Osteoblast (primary cell): ENCODE measurements around the gene PARPBP. TPM values are rescaled to one million over a fixed set of nuclear protein-coding genes. Genes with fewer than 3 reads are reported as not detected.

Source experiments
- DNase-seq: peaks from one replicate; pipeline ENCODE4 v3.0.0; 2011; ENCODE audit warnings: low spot score, mixed read lengths; ENCODE audit not compliant: insufficient read length; ENCODE audit errors: missing footprints
- H2AFZ ChIP-seq: 2 replicates; pipeline ENCODE4 v1.6.0; 2011; ENCODE audit warnings: mild to moderate bottlenecking, low read length
- H3K27ac ChIP-seq: 2 replicates; pipeline ENCODE4 v1.5.1; 2011; ENCODE audit warnings: mild to moderate bottlenecking, low read depth, low read length, moderate library complexity
- H3K27me3 ChIP-seq: 2 replicates; pipeline ENCODE4 v1.6.0; 2012; ENCODE audit warnings: mild to moderate bottlenecking, control low read depth, inconsistent platforms, low read length, moderate library complexity; ENCODE audit not compliant: insufficient read depth
- H3K36me3 ChIP-seq: 2 replicates; pipeline ENCODE4 v1.5.1; 2011; ENCODE audit warnings: mild to moderate bottlenecking, low read length, control low read depth, moderate library complexity; ENCODE audit not compliant: insufficient read depth
- H3K4me1 ChIP-seq: 2 replicates; pipeline ENCODE4 v1.5.1; 2011; ENCODE audit warnings: mild to moderate bottlenecking, low read length, control low read depth, moderate library complexity; ENCODE audit not compliant: insufficient read depth
- H3K4me2 ChIP-seq: 2 replicates; pipeline ENCODE4 v1.6.0; 2011; ENCODE audit warnings: mild to moderate bottlenecking, low read length; ENCODE audit not compliant: insufficient read depth
- H3K4me3 ChIP-seq: fragments of 200-600 bp; sonication (generic); 3 replicates; pipeline ENCODE4 v1.5.1; 2012; ENCODE audit warnings: mild to moderate bottlenecking, low read length, inconsistent platforms; ENCODE audit not compliant: insufficient read depth
- H3K79me2 ChIP-seq: 2 replicates; pipeline ENCODE4 v1.6.0; 2012; ENCODE audit warnings: mild to moderate bottlenecking, low read length, control low read depth, inconsistent platforms; ENCODE audit not compliant: insufficient read depth
- H3K9me3 ChIP-seq: 2 replicates; pipeline ENCODE4 v1.5.1; 2011; ENCODE audit warnings: low read depth, low read length, control low read depth
- H4K20me1 ChIP-seq: 2 replicates; pipeline ENCODE4 v1.6.0; 2012; ENCODE audit warnings: mild to moderate bottlenecking, low read length, control low read depth; ENCODE audit not compliant: insufficient read depth
- total RNA-seq: library from RNA; depleted of rRNA; stranded (reverse); fragments of >200 nt; gene quantifications from 2 replicates; pipeline ENCODE4 v1.2.3, GENCODE V29; 2012
- TF ChIP-seq, protein P1 (sequence below): IDR thresholded peaks from 2 replicates; pipeline ENCODE4 v1.5.1; 2011; ENCODE audit warnings: mild to moderate bottlenecking, low read depth, low read length, moderate library complexity; ENCODE audit errors: extremely low read depth

Gene PARPBP
- total RNA-seq, 1 donor: 5.8 TPM

DNA sequence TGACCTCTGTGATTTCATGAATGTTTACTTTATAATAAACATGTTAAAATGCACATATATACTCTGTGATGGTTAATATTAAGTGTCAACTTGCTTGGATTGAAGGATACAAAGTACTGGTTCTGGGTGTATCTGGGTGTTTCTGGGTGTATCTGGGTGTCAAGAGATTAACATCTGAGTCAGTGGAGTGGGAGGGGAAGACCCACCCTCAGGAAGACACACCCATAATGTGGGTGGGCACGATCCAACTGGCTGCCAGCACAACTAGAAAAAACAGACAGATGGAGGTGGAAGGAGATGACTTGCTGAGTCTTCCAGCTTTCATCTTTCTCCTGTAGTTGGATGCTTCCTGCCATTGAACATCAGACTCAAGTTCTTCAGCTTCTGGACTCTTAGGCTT, 12.0 kb upstream of the PARPBP start:
- H4K20me1 ChIP-seq: no peaks in the 10 kb centered on the region
- no peak overlapping the region for H3K4me2 ChIP-seq
- no peak for DNase-seq
- peaks cover 42% of the 10 kb centered on the region for H3K36me3 ChIP-seq
- H2AFZ ChIP-seq: no peak overlapping the region
- H3K27me3 ChIP-seq: no peaks in the 10 kb centered on the region
- no peaks in the 10 kb centered on the region for H3K79me2 ChIP-seq
- H3K4me1 ChIP-seq: no peaks in the 10 kb centered on the region
- TF ChIP-seq, protein P1, sequence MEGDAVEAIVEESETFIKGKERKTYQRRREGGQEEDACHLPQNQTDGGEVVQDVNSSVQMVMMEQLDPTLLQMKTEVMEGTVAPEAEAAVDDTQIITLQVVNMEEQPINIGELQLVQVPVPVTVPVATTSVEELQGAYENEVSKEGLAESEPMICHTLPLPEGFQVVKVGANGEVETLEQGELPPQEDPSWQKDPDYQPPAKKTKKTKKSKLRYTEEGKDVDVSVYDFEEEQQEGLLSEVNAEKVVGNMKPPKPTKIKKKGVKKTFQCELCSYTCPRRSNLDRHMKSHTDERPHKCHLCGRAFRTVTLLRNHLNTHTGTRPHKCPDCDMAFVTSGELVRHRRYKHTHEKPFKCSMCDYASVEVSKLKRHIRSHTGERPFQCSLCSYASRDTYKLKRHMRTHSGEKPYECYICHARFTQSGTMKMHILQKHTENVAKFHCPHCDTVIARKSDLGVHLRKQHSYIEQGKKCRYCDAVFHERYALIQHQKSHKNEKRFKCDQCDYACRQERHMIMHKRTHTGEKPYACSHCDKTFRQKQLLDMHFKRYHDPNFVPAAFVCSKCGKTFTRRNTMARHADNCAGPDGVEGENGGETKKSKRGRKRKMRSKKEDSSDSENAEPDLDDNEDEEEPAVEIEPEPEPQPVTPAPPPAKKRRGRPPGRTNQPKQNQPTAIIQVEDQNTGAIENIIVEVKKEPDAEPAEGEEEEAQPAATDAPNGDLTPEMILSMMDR: no peak
- H3K27ac ChIP-seq: no peak overlapping the region
- no peaks in the 10 kb centered on the region for H3K9me3 ChIP-seq
- H3K4me3 ChIP-seq: no peak overlapping the region

GRCh38 chr12:102110782-102111181, 9.2 kb upstream of the PARPBP start:
- Histone ChIP-seq H2AFZ (no peak overlapping the region), H3K27me3 (no peaks in the 10 kb centered on the region), H4K20me1 (no peaks in the 10 kb centered on the region), H3K36me3 (peaks cover 33% of the 10 kb centered on the region), H3K27ac (no peak overlapping the region), H3K9me3 (no peaks in the 10 kb centered on the region), H3K4me2 (no peak overlapping the region), H3K4me1 (no peaks in the 10 kb centered on the region), H3K4me3 (no peak overlapping the region), H3K79me2 (no peaks in the 10 kb centered on the region)
- DNase-seq: no peak
- TF ChIP-seq, protein P1: no peak

DNA sequence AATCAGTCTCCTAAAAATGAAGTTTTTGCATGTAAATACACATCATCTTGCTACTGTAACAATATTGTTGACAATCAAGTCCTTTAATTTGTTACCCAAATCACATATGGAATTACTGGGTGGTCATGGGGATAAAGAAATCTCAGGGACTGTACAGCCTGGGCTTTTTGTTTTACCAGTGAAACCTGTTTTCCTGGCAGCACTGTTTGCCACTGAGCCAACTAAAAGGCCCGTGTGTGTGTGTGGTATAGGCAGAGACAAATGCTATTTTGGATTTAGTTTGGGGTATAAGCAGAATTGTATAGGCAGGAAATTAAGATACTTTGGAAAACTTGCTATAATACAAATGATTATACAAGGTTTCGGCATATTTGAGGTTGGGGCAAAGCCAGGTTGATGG, 5.8 kb upstream of the PARPBP start:
- H3K4me3 ChIP-seq: no peak overlapping the region
- no peaks in the 10 kb centered on the region for H3K9me3 ChIP-seq
- H4K20me1 ChIP-seq: no peaks in the 10 kb centered on the region
- no peak overlapping the region for H3K4me2 ChIP-seq
- no peak overlapping the region for H2AFZ ChIP-seq
- peaks cover 30% of the 10 kb centered on the region for H3K36me3 ChIP-seq
- TF ChIP-seq, protein P1: no peak
- H3K4me1 ChIP-seq: peaks cover 6% of the 10 kb centered on the region
- H3K79me2 ChIP-seq: peaks cover 3% of the 10 kb centered on the region
- H3K27me3 ChIP-seq: no peaks in the 10 kb centered on the region
- H3K27ac ChIP-seq: no peak overlapping the region
- DNase-seq: no peak

DNA sequence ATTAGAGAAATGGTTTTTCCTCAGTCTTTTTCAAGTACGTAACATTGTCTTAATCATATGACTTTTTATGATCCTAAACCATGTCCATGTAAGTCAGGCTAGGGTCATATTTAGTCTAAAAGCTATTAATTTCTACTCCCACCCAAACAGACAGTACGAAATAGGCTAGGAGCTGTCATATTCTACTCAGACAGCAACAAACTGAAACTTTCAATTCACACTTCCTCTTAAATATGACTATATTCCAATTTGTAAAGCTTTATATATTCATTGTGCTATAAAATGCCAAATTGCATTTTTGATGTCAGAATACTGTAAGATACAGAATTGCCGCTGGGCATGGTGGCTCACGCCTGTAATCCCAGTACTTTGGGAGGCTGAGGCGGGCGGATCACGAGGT, 3.6 kb upstream of the PARPBP start:
- DNase-seq: no peak
- Histone ChIP-seq H3K4me3 (no peak overlapping the region), H3K9me3 (no peaks in the 10 kb centered on the region), H3K4me1 (peaks cover 18% of the 10 kb centered on the region), H3K27me3 (no peaks in the 10 kb centered on the region), H3K36me3 (peaks cover 20% of the 10 kb centered on the region), H3K79me2 (peaks cover 23% of the 10 kb centered on the region), H3K27ac (no peak overlapping the region), H3K4me2 (no peak overlapping the region), H4K20me1 (no peaks in the 10 kb centered on the region), H2AFZ (no peak overlapping the region)
- TF ChIP-seq, protein P1: no peak
